Parathyroid adenoma (tissue), 2 donors: Measurements from ENCODE around the gene RBM24.

Experiments
- H2AFZ ChIP-seq: fragments of 300-600 bp; sonication (generic); one replicate; pipeline ENCODE4 v1.7.0; 2017; ENCODE audit warnings: antibody characterized with exemption, mild to moderate bottlenecking
- H3K27ac ChIP-seq: fragments of 300-600 bp; sonication (generic); one replicate; pipeline ENCODE4 v1.7.0; 2017
- H3K27me3 ChIP-seq: fragments of 300-600 bp; sonication (generic); one replicate; pipeline ENCODE4 v1.7.0; 2017; ENCODE audit warnings: low read length; ENCODE audit not compliant: control insufficient read depth, insufficient read depth
- H3K36me3 ChIP-seq: fragments of 300-600 bp; sonication (generic); one replicate; pipeline ENCODE4 v1.7.0; 2017; ENCODE audit warnings: low read length; ENCODE audit not compliant: control insufficient read depth, insufficient read depth
- H3K4me1 ChIP-seq: fragments of 300-600 bp; sonication (generic); one replicate; pipeline ENCODE4 v1.7.0; 2017; ENCODE audit warnings: control low read depth
- H3K4me2 ChIP-seq: fragments of 300-600 bp; sonication (generic); one replicate; pipeline ENCODE4 v1.7.0; 2017; ENCODE audit warnings: low read length
- H3K4me3 ChIP-seq: fragments of 300-600 bp; sonication (generic); one replicate; pipeline ENCODE4 v1.7.0; 2017; ENCODE audit warnings: low read depth, low read length
- H3K79me2 ChIP-seq: fragments of 300-600 bp; sonication (generic); one replicate; pipeline ENCODE4 v1.7.0; 2017; ENCODE audit warnings: control low read depth
- H3K9ac ChIP-seq: fragments of 300-600 bp; sonication (generic); one replicate; pipeline ENCODE4 v1.7.0; 2017; ENCODE audit warnings: mild to moderate bottlenecking
- H3K9me3 ChIP-seq: fragments of 300-600 bp; sonication (generic); one replicate; pipeline ENCODE4 v1.7.0; 2017; ENCODE audit warnings: low read length; ENCODE audit not compliant: control insufficient read depth
- CTCF ChIP-seq: fragments of 300-600 bp; sonication (generic); IDR thresholded peaks from one replicate; pipeline ENCODE4 v1.7.0; 2017; ENCODE audit warnings: antibody characterized with exemption, mild to moderate bottlenecking
- donor health status: primary hyperparathyroidism.

The RBM24 gene

GRCh38 chr6:17242087-17242486 is 39.1 kb upstream of the RBM24 start:
- Histone ChIP-seq H3K27ac (no peak overlapping the region), H3K79me2 (no peaks in the 10 kb centered on the region), H3K9me3 (no peaks in the 10 kb centered on the region), H2AFZ (no peak overlapping the region), H3K4me1 (no peaks in the 10 kb centered on the region), H3K4me2 (no peak overlapping the region), H3K4me3 (no peak overlapping the region), H3K9ac (no peak overlapping the region), H3K27me3 (no peaks in the 10 kb centered on the region), H3K36me3 (no peaks in the 10 kb centered on the region)
- no peak for TF ChIP-seq CTCF

- Histone ChIP-seq H3K79me2 (no peaks in the 10 kb centered on the region), H3K36me3 (no peaks in the 10 kb centered on the region), H3K27ac (no peak overlapping the region), H3K4me2 (no peak overlapping the region), H3K4me3 (no peak overlapping the region), H3K27me3 (no peaks in the 10 kb centered on the region), H2AFZ (no peak overlapping the region), H3K9me3 (no peaks in the 10 kb centered on the region), H3K9ac (no peak overlapping the region), H3K4me1 (no peaks in the 10 kb centered on the region)
- TF ChIP-seq CTCF: no peak
Measured at GRCh38 chr6:17250237-17250636, 30.9 kb upstream of the RBM24 start.

GRCh38 chr6:17251953-17252352 is 29.2 kb upstream of the RBM24 start:
- Histone ChIP-seq H3K9me3 (no peaks in the 10 kb centered on the region), H3K9ac (no peak overlapping the region), H3K79me2 (no peaks in the 10 kb centered on the region), H3K4me2 (no peak overlapping the region), H3K36me3 (no peaks in the 10 kb centered on the region), H2AFZ (no peak overlapping the region), H3K27me3 (no peaks in the 10 kb centered on the region), H3K4me1 (no peaks in the 10 kb centered on the region), H3K4me3 (no peak overlapping the region), H3K27ac (no peak overlapping the region)
- no peak for TF ChIP-seq CTCF

GRCh38 chr6:17258749-17259148 is 22.4 kb upstream of the RBM24 start:
- Histone ChIP-seq H3K9ac (no peak overlapping the region), H3K9me3 (no peaks in the 10 kb centered on the region), H3K27me3 (no peaks in the 10 kb centered on the region), H2AFZ (no peak overlapping the region), H3K79me2 (no peaks in the 10 kb centered on the region), H3K27ac (no peak overlapping the region), H3K4me3 (no peak overlapping the region), H3K36me3 (no peaks in the 10 kb centered on the region), H3K4me1 (no peaks in the 10 kb centered on the region), H3K4me2 (no peak overlapping the region)
- no peak for TF ChIP-seq CTCF

- Histone ChIP-seq H3K27me3 (no peaks in the 10 kb centered on the region), H3K79me2 (no peaks in the 10 kb centered on the region), H3K36me3 (no peaks in the 10 kb centered on the region), H3K27ac (no peak overlapping the region), H2AFZ (no peak overlapping the region), H3K4me2 (no peak overlapping the region), H3K4me1 (no peaks in the 10 kb centered on the region), H3K9ac (no peak overlapping the region), H3K4me3 (no peak overlapping the region), H3K9me3 (no peaks in the 10 kb centered on the region)
- TF ChIP-seq CTCF: no peak
Measured at GRCh38 chr6:17265570-17265969, 15.6 kb upstream of the RBM24 start.
